ENCODE data around the gene NR2C2.

DNA sequence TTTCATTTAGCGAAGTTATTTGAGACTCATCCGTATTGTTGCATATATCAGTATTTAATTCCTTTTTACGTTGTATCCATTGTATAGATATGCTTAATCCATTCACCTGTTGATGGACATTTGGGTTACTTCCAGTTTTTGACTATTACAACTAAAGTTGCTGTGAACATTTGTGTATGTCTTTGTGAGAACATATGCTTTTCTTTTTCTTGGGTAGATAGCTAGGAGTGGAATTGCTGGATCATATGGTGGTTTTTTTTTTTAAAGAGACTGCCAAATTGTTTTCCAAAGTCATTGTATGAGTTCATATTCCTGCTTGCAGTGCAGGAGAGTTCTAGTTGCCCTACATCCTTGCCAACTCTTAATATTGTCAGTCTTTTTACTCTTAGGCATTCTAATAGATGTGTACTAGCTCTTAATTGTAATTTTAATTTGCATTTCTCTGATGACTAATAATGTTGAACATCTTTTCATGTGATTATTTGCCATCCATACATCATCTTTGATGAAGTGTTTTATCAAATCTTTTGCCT, 37.3 kb downstream of the NR2C2 start:
- TF ChIP-seq JUND (CRISPR knock-in tag; IDR thresholded peaks at IDR 0.05) (no peak), ZNF605 (CRISPR knock-in tag; IDR thresholded peaks at IDR 0.05) (no peak), CSRNP2 (CRISPR knock-in tag; conservative IDR thresholded peaks at IDR 0.05; ENCODE audit: low read depth) (no peak), THAP11 (CRISPR knock-in tag; IDR thresholded peaks at IDR 0.05) (no peak)
